HUES48 (cell line): Measurements from ENCODE around the gene MED27.
A peak's percentile ranks its signal among the peaks of the same experiment; 100 is the strongest.

Experiments used
- H3K27ac ChIP-seq: one replicate; pipeline ENCODE4 v1.7.0; 2013; ENCODE audit warnings: low read depth, low read length, inconsistent platforms
- H3K27me3 ChIP-seq: 2 replicates; pipeline ENCODE4 v1.6.1; 2013; ENCODE audit warnings: mild to moderate bottlenecking, low read length; ENCODE audit not compliant: control insufficient read depth, insufficient read depth
- H3K36me3 ChIP-seq: 2 replicates; pipeline ENCODE4 v1.6.1; 2013; ENCODE audit warnings: low read length; ENCODE audit not compliant: control insufficient read depth, insufficient read depth
- H3K4me1 ChIP-seq: 2 replicates; pipeline ENCODE4 v1.6.1; 2013; ENCODE audit warnings: mild to moderate bottlenecking, low read length; ENCODE audit not compliant: control insufficient read depth, insufficient read depth
- H3K4me3 ChIP-seq: 2 replicates; pipeline ENCODE4 v1.5.1; 2013; ENCODE audit warnings: mild to moderate bottlenecking, low read depth, low read length
- H3K9ac ChIP-seq: 2 replicates; pipeline ENCODE4 v1.6.1; 2013; ENCODE audit warnings: mild to moderate bottlenecking, low read depth, low read length, moderate library complexity
- H3K9me3 ChIP-seq: 2 replicates; pipeline ENCODE4 v1.6.1; 2013; ENCODE audit warnings: low read length; ENCODE audit not compliant: control insufficient read depth, insufficient read depth

The MED27 gene

DNA sequence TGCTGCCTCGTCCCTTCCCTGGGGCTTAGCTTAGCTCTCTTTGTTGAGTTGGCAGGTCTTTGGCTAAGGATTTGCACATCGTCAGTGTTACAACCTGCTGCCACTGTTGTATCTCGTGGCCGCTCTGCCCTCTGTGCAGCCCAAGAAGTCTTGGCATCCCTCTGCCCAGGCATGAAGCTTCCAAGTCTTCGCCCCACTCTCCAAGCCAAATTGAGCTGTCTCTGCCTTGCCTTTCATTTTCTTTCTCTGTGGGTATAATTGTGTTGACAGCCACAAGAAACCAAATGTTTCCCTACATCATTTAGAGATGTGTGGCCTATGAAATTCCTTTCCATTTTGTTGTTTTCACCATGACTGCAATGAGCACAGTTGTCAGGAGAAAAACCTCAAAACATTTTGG lies 29.6 kb upstream of the MED27 start:
- Histone ChIP-seq H3K9me3 (no peaks in the 10 kb centered on the region), H3K36me3 (no peaks in the 10 kb centered on the region), H3K27ac (no peak overlapping the region), H3K27me3 (no peaks in the 10 kb centered on the region), H3K4me3 (no peak overlapping the region), H3K4me1 (no peaks in the 10 kb centered on the region), H3K9ac (no peak overlapping the region)

DNA sequence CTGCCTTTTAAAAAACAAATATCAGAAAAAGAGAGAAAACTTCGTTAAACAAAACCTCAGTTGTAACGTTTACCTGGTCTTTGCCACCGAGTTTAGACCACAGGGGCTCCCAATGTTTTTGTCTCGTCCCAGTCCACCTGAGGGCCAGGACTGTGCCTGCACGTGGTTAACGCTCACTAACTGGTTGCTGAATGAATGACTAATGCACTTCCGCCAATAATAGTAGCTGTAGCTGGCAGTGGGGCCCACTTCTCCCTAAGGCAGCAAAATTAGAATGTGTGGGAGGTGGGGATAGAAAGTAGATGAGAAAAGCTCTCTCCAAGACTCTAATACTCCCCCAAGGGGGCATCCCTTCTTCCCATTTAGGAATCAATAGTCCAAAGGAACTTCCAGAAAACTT lies 29.1 kb upstream of the MED27 start:
- Histone ChIP-seq H3K4me3 (no peak overlapping the region), H3K4me1 (no peaks in the 10 kb centered on the region), H3K9ac (no peak overlapping the region), H3K27me3 (no peaks in the 10 kb centered on the region), H3K27ac (no peak overlapping the region), H3K36me3 (no peaks in the 10 kb centered on the region), H3K9me3 (no peaks in the 10 kb centered on the region)

DNA sequence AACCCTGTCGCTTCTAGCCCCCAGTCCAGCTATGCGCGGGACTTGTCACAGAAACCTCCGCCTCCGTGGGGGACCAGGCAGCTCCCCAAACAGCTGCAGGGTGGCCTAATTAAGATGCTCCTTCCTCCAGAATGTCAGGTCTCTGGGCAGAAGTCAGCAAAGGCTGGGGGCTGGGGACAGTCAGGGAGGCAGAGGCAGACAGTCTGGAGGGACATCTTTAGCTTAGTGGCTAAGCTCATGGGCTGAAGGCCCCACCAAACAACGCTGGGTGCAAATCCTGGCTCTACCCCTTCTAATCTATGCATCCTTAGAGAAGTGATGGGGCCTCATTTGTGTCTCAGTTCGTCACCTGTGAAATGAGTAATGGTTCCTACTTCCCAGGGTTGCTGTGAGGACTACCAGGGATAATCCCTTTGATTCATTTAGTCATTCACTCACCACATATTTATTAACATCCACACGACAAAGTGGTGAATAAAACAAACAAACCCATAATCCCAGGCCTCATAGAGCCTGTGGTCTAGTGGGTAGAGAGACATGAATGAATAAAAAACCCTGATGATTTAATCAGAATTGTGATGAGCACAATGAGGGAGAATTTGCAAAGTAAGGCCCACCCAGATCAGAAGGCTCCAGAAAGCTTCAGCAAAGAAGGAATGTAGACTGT lies 20.2 kb upstream of the MED27 start:
- no peaks in the 10 kb centered on the region for H3K4me1 ChIP-seq
- H3K4me3 ChIP-seq: no peak overlapping the region
- no peak overlapping the region for H3K9ac ChIP-seq
- no peaks in the 10 kb centered on the region for H3K9me3 ChIP-seq
- H3K27ac ChIP-seq: no peak overlapping the region
- H3K36me3 ChIP-seq: no peaks in the 10 kb centered on the region
- no peaks in the 10 kb centered on the region for H3K27me3 ChIP-seq

DNA sequence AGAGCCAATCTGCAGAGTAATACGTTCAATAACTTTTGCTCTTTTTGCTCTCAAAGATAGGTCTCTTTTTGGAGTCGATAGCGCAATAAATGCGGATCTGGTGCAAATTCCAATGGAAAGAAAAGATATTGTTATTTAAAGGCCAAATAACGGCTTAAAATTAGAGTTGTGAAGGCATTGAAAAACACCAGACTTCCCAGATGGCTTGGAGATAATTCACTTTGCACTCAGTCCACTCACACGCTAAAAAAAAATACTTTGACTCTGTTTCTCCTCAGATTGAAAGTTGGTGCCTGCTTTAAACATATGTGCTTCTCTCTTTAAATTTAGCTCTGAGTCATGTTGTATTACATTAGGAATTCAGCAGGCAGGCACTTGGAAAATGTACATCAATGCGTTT lies 19.5 kb upstream of the MED27 start:
- Histone ChIP-seq H3K4me1 (no peaks in the 10 kb centered on the region), H3K27ac (no peak overlapping the region), H3K27me3 (no peaks in the 10 kb centered on the region), H3K36me3 (no peaks in the 10 kb centered on the region), H3K9ac (no peak overlapping the region), H3K9me3 (no peaks in the 10 kb centered on the region), H3K4me3 (no peak overlapping the region)

DNA sequence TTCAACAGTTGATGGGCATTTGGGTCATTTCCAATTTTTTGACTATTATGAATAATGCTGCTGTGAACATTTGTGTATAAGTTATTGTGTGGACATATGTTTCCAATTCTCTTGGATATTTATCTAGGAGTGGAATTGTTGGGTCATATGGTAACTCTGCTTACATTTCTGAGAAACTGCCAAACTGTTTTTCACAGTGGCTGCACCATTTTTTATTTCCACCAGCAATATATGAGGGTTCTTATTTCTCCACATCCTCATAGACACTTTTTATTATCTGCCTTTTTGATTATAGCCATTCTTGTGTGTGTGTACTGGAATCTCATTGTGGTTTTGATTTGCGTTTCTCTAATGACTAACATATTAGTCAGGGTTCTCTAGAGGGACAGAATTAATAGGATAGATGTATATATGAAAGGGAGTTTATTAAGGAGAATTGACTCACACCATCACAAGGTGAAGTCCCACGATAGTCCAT lies 14.7 kb upstream of the MED27 start:
- Histone ChIP-seq H3K27ac (no peak overlapping the region), H3K36me3 (no peaks in the 10 kb centered on the region), H3K9me3 (no peaks in the 10 kb centered on the region), H3K4me3 (no peak overlapping the region), H3K4me1 (no peaks in the 10 kb centered on the region), H3K27me3 (no peaks in the 10 kb centered on the region), H3K9ac (no peak overlapping the region)

DNA sequence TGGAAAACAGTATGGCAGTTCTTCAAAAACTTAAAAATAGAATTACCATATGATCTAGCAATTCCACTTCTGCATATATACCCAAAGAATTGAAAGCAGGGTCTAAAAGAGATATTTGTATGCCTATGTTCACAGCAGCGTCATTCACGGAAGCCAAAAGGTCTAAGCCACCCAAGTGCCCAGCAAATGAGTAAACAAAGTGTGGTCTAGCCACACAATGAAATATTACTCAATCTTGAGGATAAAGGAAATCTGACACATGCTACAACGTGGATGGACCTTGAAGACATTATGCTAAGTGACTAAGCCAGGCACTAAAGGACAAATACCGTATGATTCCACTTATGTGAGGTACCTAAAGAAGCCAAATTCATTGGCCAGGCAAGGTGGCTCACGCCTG lies 11.1 kb upstream of the MED27 start:
- H3K36me3 ChIP-seq: no peaks in the 10 kb centered on the region
- H3K9ac ChIP-seq: no peak overlapping the region
- no peaks in the 10 kb centered on the region for H3K9me3 ChIP-seq
- no peak overlapping the region for H3K27ac ChIP-seq
- no peak overlapping the region for H3K4me3 ChIP-seq
- H3K27me3 ChIP-seq: no peaks in the 10 kb centered on the region
- no peaks in the 10 kb centered on the region for H3K4me1 ChIP-seq

DNA sequence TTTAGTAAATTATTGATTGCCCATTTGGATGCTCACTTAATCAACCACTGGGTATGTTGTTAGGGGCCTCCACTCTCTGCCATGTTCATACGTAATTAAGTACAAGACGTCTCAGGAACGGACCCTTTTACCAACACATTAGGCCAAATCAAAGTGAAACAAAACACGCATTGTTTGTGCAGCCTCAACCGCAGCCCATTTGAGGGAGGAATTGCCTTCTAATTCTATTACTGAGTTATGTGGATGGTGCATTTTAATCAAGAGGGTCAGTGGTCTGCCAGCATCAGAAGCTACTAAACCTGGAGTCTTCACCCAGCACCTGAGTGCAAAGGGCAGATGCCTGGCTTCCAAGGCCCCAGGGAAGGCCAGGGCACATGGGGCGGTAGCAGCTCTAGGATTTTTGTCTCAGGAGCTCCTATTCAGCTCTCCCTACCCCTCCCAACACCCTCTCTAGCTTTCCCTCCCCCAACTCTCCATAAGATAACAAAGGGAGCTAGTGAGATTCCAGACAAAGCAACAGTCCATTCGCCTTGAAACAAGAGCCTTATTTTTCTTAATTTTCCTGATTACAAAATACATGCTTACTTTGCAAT lies 7.9 kb upstream of the MED27 start:
- H3K4me3 ChIP-seq: no peak overlapping the region
- H3K27ac ChIP-seq: no peak overlapping the region
- no peak overlapping the region for H3K9ac ChIP-seq
- no peaks in the 10 kb centered on the region for H3K4me1 ChIP-seq
- no peaks in the 10 kb centered on the region for H3K36me3 ChIP-seq
- no peaks in the 10 kb centered on the region for H3K27me3 ChIP-seq
- no peaks in the 10 kb centered on the region for H3K9me3 ChIP-seq

DNA sequence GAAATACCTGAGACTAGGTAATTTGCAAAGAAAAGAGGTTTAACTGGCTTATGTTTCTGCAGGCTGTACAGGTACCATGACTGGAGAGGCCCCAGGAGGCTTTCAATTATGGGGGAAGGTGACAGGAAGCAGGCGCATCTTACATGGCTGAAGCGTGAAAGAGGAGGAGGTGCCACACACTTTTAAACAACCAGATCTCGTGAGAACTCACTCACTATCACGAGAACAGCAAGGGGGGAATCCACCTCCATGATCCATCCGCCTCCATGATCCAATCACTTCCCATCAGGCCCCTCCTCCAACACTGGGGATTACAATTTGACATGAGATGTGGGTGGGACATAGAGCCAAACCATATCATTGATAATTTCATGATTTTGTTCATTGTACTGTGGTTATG lies 2.5 kb upstream of the MED27 start:
- peaks cover 5% of the 10 kb centered on the region for H3K36me3 ChIP-seq
- H3K4me1 ChIP-seq: 0 out of 2 replicates have a peak, but pooled peaks cover 5% of the 10 kb centered on the region
- no peak overlapping the region for H3K27ac ChIP-seq
- no peak overlapping the region for H3K4me3 ChIP-seq
- H3K27me3 ChIP-seq: no peaks in the 10 kb centered on the region
- H3K9ac ChIP-seq: no peak overlapping the region
- no peaks in the 10 kb centered on the region for H3K9me3 ChIP-seq

DNA sequence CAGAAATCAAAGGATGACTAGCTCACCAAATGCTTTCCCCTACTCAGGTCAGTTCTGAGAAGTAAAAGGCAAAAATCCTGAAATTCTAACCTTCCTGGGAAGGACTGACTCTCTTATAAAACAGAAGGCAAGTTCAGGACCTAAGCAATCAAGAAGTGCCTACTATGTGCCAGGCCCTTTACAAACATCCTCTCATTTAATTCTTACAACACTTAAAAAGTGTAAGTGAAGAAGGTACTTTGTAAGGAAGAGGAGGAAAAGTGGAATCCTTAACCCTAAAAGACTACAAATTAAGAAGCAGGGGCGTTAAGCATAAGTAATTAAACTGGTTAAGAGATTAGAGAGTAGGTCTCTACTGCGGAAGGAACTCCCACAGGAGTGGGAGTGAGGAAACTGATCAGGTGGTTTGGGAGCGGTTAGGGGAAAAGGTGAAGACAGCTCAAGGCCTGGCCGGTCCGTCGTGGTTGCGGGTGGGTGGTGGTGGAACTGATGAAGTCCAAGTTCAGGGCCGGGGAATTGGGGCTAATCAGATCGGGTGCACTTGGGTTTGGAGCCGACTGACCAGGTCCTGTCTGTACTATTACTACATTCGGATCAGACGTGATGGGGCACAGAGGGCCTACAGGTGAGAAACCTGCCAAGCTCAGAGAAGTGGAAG lies 839 bp downstream of the MED27 start:
- H3K4me1 ChIP-seq: 0 out of 2 replicates have a peak, but pooled peaks cover 5% of the 10 kb centered on the region
- H3K9ac ChIP-seq: peak overlapping the region; percentile 71; the same call in 1 of the 2 replicates
- peak overlapping the region; percentile 96 for H3K4me3 ChIP-seq
- H3K9me3 ChIP-seq: no peaks in the 10 kb centered on the region
- no peaks in the 10 kb centered on the region for H3K27me3 ChIP-seq
- no peak overlapping the region for H3K27ac ChIP-seq
- peaks cover 26% of the 10 kb centered on the region for H3K36me3 ChIP-seq

DNA sequence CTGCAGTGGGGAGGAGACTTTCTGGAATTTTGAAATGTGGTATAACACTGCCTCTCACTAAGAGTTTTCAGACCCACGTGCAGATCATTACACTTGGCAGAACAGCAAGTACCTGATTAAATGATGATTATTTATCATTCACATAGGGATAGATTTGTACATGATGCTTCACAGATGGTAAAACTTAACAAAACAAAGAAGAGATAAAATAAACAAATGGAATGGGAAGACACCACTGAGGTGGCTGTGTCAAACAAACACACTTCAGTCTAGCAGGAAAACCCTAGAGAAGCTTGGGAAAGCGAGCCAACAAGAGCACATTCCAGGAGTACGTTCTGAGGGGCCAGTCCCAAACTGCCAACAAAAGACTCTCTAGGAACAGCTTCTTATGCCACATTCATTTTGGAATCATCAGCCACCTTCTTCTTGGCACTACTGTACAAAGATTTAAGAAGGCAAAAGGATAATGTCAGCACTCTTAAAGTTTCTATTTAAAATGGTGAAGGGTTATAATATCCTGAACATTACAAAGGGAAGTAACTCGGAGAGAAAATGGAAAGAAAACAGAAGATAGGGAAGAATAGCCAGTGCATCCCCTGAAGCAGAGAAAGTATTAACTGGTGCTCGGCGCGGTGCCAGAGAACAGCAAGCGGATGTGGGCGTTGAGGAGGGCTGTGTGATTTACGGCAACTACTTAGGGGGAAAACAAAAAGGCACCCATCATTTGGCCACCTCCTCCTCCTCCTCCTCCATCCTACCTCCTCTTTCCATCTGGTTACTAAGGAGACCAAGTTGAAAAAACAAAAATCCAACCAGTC lies 1.6 kb downstream of the MED27 start:
- Histone ChIP-seq H3K4me3 (peak overlapping the region; percentile 96), H3K36me3 (peaks cover 26% of the 10 kb centered on the region), H3K27me3 (no peaks in the 10 kb centered on the region), H3K27ac (no peak overlapping the region), H3K4me1 (0 out of 2 replicates have a peak, but pooled peaks cover 5% of the 10 kb centered on the region), H3K9me3 (no peaks in the 10 kb centered on the region), H3K9ac (no peak overlapping the region)
